ENCODE measurements around the gene ARID3C.

Gene ARID3C

GRCh38 chr9:34627716-34628655 is 880 bp downstream of the ARID3C start:
- ChIA-PET POLR2A (interaction anchor here (1.1 kb wide), 1 partner anchor 7 kb away, joined by 3 read pairs; the partner anchor contains the start of gene DCTN3), CTCF (no interaction called here)
- DNase-seq (ENCODE audit: extremely low spot score) = no peak
- TF ChIP-seq HDGF (IDR thresholded peaks at IDR 0.05; ENCODE audit: borderline replicate concordance) (no peak), ELF4 (IDR thresholded peaks at IDR 0.05) (no peak), ZNF384 (IDR thresholded peaks at IDR 0.05) (no peak), NFRKB (IDR thresholded peaks at IDR 0.05) (no peak), TARDBP (IDR thresholded peaks at IDR 0.05) (no peak), FOXA1 (IDR thresholded peaks at IDR 0.05) (no peak), FOXK2 (IDR thresholded peaks at IDR 0.05) (no peak), L3MBTL2 (conservative IDR thresholded peaks at IDR 0.05) (no peak), BHLHE40 (IDR thresholded peaks at IDR 0.05; ENCODE audit: borderline replicate concordance) (no peak), FOXM1 (IDR thresholded peaks at IDR 0.05; ENCODE audit: borderline replicate concordance) (no peak)

GRCh38 chr9:34625186-34625486 is 3.7 kb downstream of the ARID3C start:
- CTCF ChIA-PET = no interaction called here
- TF ChIP-seq BHLHE40 (IDR thresholded peaks at IDR 0.05; ENCODE audit: borderline replicate concordance) (no peak), ZNF384 (IDR thresholded peaks at IDR 0.05) (no peak), ELF4 (IDR thresholded peaks at IDR 0.05) (no peak), LEF1 (IDR thresholded peaks at IDR 0.05; ENCODE audit: borderline replicate concordance) (no peak), FOXK2 (IDR thresholded peaks at IDR 0.05) (no peak), L3MBTL2 (conservative IDR thresholded peaks at IDR 0.05) (no peak), FOXA1 (IDR thresholded peaks at IDR 0.05) (no peak), HDGF (IDR thresholded peaks at IDR 0.05; ENCODE audit: borderline replicate concordance) (no peak), FOXM1 (IDR thresholded peaks at IDR 0.05; ENCODE audit: borderline replicate concordance) (no peak), PKNOX1 (IDR thresholded peaks at IDR 0.05) (no peak), ARNT (IDR thresholded peaks at IDR 0.05) (no peak), NFRKB (IDR thresholded peaks at IDR 0.05) (no peak), TARDBP (IDR thresholded peaks at IDR 0.05) (no peak), CTBP1 (IDR thresholded peaks at IDR 0.05; ENCODE audit: borderline replicate concordance) (no peak), SUZ12 (IDR thresholded peaks at IDR 0.05) (no peak), SP1 (IDR thresholded peaks at IDR 0.05) (no peak)
- POLR2A ChIA-PET = no interaction called here
- no peak for DNase-seq (ENCODE audit: extremely low spot score)

- TF ChIP-seq LEF1 (IDR thresholded peaks at IDR 0.05; ENCODE audit: borderline replicate concordance) (no peak), ZNF384 (IDR thresholded peaks at IDR 0.05) (no peak), BHLHE40 (IDR thresholded peaks at IDR 0.05; ENCODE audit: borderline replicate concordance) (no peak), FOXA1 (IDR thresholded peaks at IDR 0.05) (no peak), ARNT (IDR thresholded peaks at IDR 0.05) (no peak), FOXM1 (IDR thresholded peaks at IDR 0.05; ENCODE audit: borderline replicate concordance) (no peak), SUZ12 (IDR thresholded peaks at IDR 0.05) (no peak), L3MBTL2 (conservative IDR thresholded peaks at IDR 0.05) (no peak), PKNOX1 (IDR thresholded peaks at IDR 0.05) (no peak), SP1 (IDR thresholded peaks at IDR 0.05) (no peak), HDGF (IDR thresholded peaks at IDR 0.05; ENCODE audit: borderline replicate concordance) (no peak), CTBP1 (IDR thresholded peaks at IDR 0.05; ENCODE audit: borderline replicate concordance) (no peak), TARDBP (IDR thresholded peaks at IDR 0.05) (no peak)
- POLR2A ChIA-PET = no interaction called here
- CTCF ChIA-PET = no interaction called here
- DNase-seq (ENCODE audit: extremely low spot score) = no peak
These were observed 4.2 kb downstream of the ARID3C start for GRCh38 chr9:34624475-34625185.

GRCh38 chr9:34623374-34624235 is 5.3 kb downstream of the ARID3C start:
- TF ChIP-seq TARDBP (IDR thresholded peaks at IDR 0.05) (no peak), FOXK2 (IDR thresholded peaks at IDR 0.05) (no peak), ZNF384 (IDR thresholded peaks at IDR 0.05) (no peak), HDGF (IDR thresholded peaks at IDR 0.05; ENCODE audit: borderline replicate concordance) (no peak), SUZ12 (IDR thresholded peaks at IDR 0.05) (no peak), FOXA1 (IDR thresholded peaks at IDR 0.05) (no peak), SP1 (IDR thresholded peaks at IDR 0.05) (no peak), NFRKB (IDR thresholded peaks at IDR 0.05) (no peak), L3MBTL2 (conservative IDR thresholded peaks at IDR 0.05) (no peak), LEF1 (IDR thresholded peaks at IDR 0.05; ENCODE audit: borderline replicate concordance) (no peak), BHLHE40 (IDR thresholded peaks at IDR 0.05; ENCODE audit: borderline replicate concordance) (no peak), CTBP1 (IDR thresholded peaks at IDR 0.05; ENCODE audit: borderline replicate concordance) (no peak), ARNT (IDR thresholded peaks at IDR 0.05) (no peak), PKNOX1 (IDR thresholded peaks at IDR 0.05) (no peak), ELF4 (IDR thresholded peaks at IDR 0.05) (no peak), FOXM1 (IDR thresholded peaks at IDR 0.05; ENCODE audit: borderline replicate concordance) (no peak)
- DNase-seq (ENCODE audit: extremely low spot score) = no peak
- CTCF ChIA-PET = no interaction called here
- POLR2A ChIA-PET = no interaction called here

All from HEK293T (cell line).